K562 (cell line): Measurements from ENCODE around the gene SORCS2. TPM values are rescaled to one million over a fixed set of nuclear protein-coding genes. Genes with fewer than 3 reads are reported as not detected.

Experiments used
- ATAC-seq: fragments of 200-7000 bp; cut with Tn5 transposase; 3 replicates; pipeline ENCODE4 v1.9.1; 2020; ENCODE audit warnings: moderate library complexity
- BruUV-seq: library from RNA; stranded (reverse); fragments of 400-500 nt; replicated peaks from 2 replicates; lab custom pipeline; 2021; lab: Mats Ljungman, UMichigan
- CTCF ChIA-PET: fragments of 300-600 bp; formaldehyde crosslinking; extraction: SDS; loops from one replicate; lab custom pipeline; 2021; ENCODE audit warnings: low intra/inter-chr PET ratio; lab: Yijun Ruan, JAX
- POLR2A ChIA-PET: fragments of 300-600, 350-650 bp; sonication (Branson Sonifier 250); formaldehyde crosslinking; extraction: SDS; loops from one replicate; lab custom pipeline; 2021; ENCODE audit warnings: antibody characterized with exemption, inconsistent platforms; lab: Yijun Ruan, JAX
- DNase-seq, 4 experiments: peaks; one replicate each; pipeline versions ENCODE4 v3.0.0 to v3.0.0-alpha.2; 2011 to 2018; ENCODE audit warnings: low spot score in 3 of 4, mixed read lengths in 3 of 4; ENCODE audit errors: extremely low read depth in 1 of 4
- FAIRE-seq: peaks from 2 replicates; lab custom pipeline; 2011; peaks lifted over from hg19 to GRCh38; lab: Jason Lieb, UNC
- H2AFZ ChIP-seq: 2 replicates; pipeline ENCODE4 v1.6.0; 2011; ENCODE audit warnings: low read depth, low read length, control low read depth, inconsistent platforms
- H3K27ac ChIP-seq: fragments of 200-600 bp; 3 replicates; pipeline ENCODE4 v1.8.0; 2011; ENCODE audit warnings: low read depth, mild to moderate bottlenecking, control low read depth, inconsistent platforms, low read length, moderate library complexity, mixed read lengths; ENCODE audit errors: extremely low read depth
- H3K27me3 ChIP-seq, 2 experiments: fragments of 300-600 bp in 1 of 2; 2 replicates in 1 of 2; 3 replicates in 1 of 2; pipeline versions ENCODE4 v1.6.0 to v1.8.0; 2011; ENCODE audit warnings: inconsistent platforms in 2 of 2, low read length in 2 of 2, mild to moderate bottlenecking in 1 of 2, mixed read lengths in 1 of 2, moderate library complexity in 1 of 2; ENCODE audit not compliant: control insufficient read depth in 2 of 2, insufficient read depth in 2 of 2
- H3K36me3 ChIP-seq: fragments of 300-600 bp; 3 replicates; pipeline ENCODE4 v1.8.0; 2011; ENCODE audit warnings: mild to moderate bottlenecking, low read length, inconsistent platforms; ENCODE audit not compliant: control insufficient read depth, insufficient read depth
- H3K4me1 ChIP-seq, 2 experiments: fragments of 200-600 bp in 1 of 2; replicated peaks in 1 of 2; 2 replicates in 1 of 2; 3 replicates in 1 of 2; pipeline versions ENCODE4 v1.5.1 to v1.8.0; 2011; ENCODE audit warnings: inconsistent platforms in 2 of 2, low read length in 2 of 2, mild to moderate bottlenecking in 1 of 2, mixed read lengths in 1 of 2, moderate library complexity in 1 of 2; ENCODE audit not compliant: control insufficient read depth in 2 of 2, insufficient read depth in 2 of 2
- H3K4me2 ChIP-seq: 2 replicates; pipeline ENCODE4 v1.6.1; 2011; ENCODE audit warnings: low read length, control low read depth, inconsistent platforms, mixed read lengths; ENCODE audit not compliant: insufficient read depth
- H3K4me3 ChIP-seq: fragments of 200-600 bp; sonication (generic), shearing (Covaris generic); 2 replicates; pipeline ENCODE4 v1.5.1; 2016; ENCODE audit warnings: control low read depth, inconsistent platforms
- H3K79me2 ChIP-seq: fragments of 200-600 bp; 3 replicates; pipeline ENCODE4 v1.8.0; 2011; ENCODE audit warnings: low read length, inconsistent platforms; ENCODE audit not compliant: control insufficient read depth, insufficient read depth
- H3K9ac ChIP-seq, 2 experiments: 2 replicates each; pipeline versions ENCODE4 v1.6.0 to v1.6.1; 2011; ENCODE audit warnings: low read depth in 2 of 2, low read length in 2 of 2, control low read depth in 1 of 2, inconsistent platforms in 1 of 2, mild to moderate bottlenecking in 1 of 2, mixed read lengths in 1 of 2; ENCODE audit not compliant: insufficient read depth in 1 of 2
- H3K9me1 ChIP-seq: one replicate; pipeline ENCODE4 v1.6.0; 2011; ENCODE audit warnings: inconsistent platforms, mild to moderate bottlenecking, low read length, moderate library complexity; ENCODE audit not compliant: control insufficient read depth, insufficient read depth
- H3K9me3 ChIP-seq: replicated peaks from 2 replicates; pipeline ENCODE4 v1.5.1; 2011; ENCODE audit warnings: low read depth, low read length, inconsistent platforms; ENCODE audit not compliant: control insufficient read depth, insufficient read depth
- H4K20me1 ChIP-seq: replicated peaks from 2 replicates; pipeline ENCODE4 v1.6.1; 2011; ENCODE audit warnings: low read length, inconsistent platforms, mixed read lengths; ENCODE audit not compliant: control insufficient read depth, insufficient read depth
- KLF16 ChIP-seq: IDR thresholded peaks from 2 replicates; pipeline ENCODE4 v1.6.1; 2016; ENCODE audit warnings: antibody characterized with exemption
- NCOA4 ChIP-seq: fragments of 450-650 bp; IDR thresholded peaks from 2 replicates; pipeline ENCODE4 v1.6.1; 2018; ENCODE audit warnings: mild to moderate bottlenecking; ENCODE audit not compliant: partially characterized antibody
- ZNF354B ChIP-seq: fragments of 250-450 bp; sonication (Bioruptor Pico); IDR thresholded peaks from 2 replicates; pipeline ENCODE4 v1.4.0; 2020
- ZNF445 ChIP-seq: fragments of 250-450 bp; sonication (Bioruptor Pico); IDR thresholded peaks from 2 replicates; pipeline ENCODE4 v1.4.0; 2020; ENCODE audit warnings: low read depth, mild to moderate bottlenecking, moderate library complexity
- ZNF75A ChIP-seq: fragments of 450-650 bp; formaldehyde crosslinking; IDR thresholded peaks from 2 replicates; pipeline ENCODE4 v1.4.0; 2020; ENCODE audit warnings: mild to moderate bottlenecking
- WGBS: fragments of 100-300 bp; shearing (Covaris generic); methylation state at CpG from one replicate; pipeline ENCODE4 v1.1.6; 2016; ENCODE audit warnings: low coverage, mixed read lengths; ENCODE audit not compliant: insufficient coverage; ENCODE audit errors: missing lambda C conversion rate; 5-methylcytosine and 5-hydroxymethylcytosine counted together
- in situ Hi-C: fragments of 300-500 bp; cut with MboI; formaldehyde crosslinking; loops from 4 replicates; pipeline ENCODE4 v1.15.0; 2018; ENCODE audit warnings: inconsistent platforms, mixed read lengths
- intact Hi-C: fragments of 100-400 bp; cut with micrococcal nuclease; formaldehyde crosslinking; loops from 2 replicates; pipeline ENCODE4 v1.14.2; 2022
- polyA plus RNA-seq, 8 experiments: library from polyadenylated mRNA; depleted of rRNA in 4 of 8; stranded (reverse) in 5 of 8; unstranded in 3 of 8; fragments of >200 nt; fragmentation: Nextera tagmentation in 2 of 8; fragmentation: Illumina TruSeq in 1 of 8; extraction: Ambion mirVana in 2 of 8; extraction: Trizol in 1 of 8; gene quantifications; 2 replicates each; pipeline versions ENCODE4 v1.2.1 to v1.2.3, GENCODE V29; 2011 to 2014; ENCODE audit warnings: inconsistent platforms in 1 of 8, missing spikeins in 1 of 8
- total RNA-seq, 7 experiments: library from RNA; depleted of rRNA in 6 of 7; stranded (reverse); fragments of >200 nt in 6 of 7; fragmentation: Illumina TruSeq in 2 of 7; extraction: Trizol in 2 of 7; gene quantifications; 2 replicates each; pipeline versions ENCODE4 v1.2.1 to v1.2.3, GENCODE V29; 2011 to 2021; ENCODE audit warnings: low replicate concordance in 1 of 7
- TF ChIP-seq, protein P1 (sequence below): fragments of 450-650 bp; IDR thresholded peaks from 2 replicates; pipeline ENCODE4 v1.6.1; 2016; ENCODE audit warnings: mild to moderate bottlenecking, moderate library complexity

SORCS2 gene
- total and polyA plus RNA-seq, 9 of the 15 experiments (the other 6 are each of a cell fraction or from before 2014, with no cell fraction given) = not detected

DNA sequence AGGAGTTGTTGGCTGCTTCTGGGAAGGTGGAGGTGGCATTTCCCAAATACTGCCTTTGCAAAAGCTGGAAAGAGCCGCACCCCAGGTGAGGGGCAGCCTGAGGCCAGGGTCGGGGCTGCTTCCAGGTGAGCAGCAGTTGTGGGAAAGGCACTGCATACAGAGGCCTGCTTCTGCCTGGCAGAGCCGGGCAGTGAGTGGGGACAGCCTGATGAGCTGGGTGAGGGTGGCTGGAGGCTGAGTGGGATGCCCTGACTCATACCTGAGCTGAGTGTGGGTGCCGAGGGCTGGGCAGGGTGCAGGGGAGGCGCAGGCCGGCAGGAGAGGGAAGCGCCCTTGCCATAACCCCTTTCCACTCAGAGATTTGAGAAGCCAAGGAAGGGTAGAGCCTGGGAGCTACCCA is 248.9 kb downstream of the SORCS2 start:
- FAIRE-seq = no peak
- POLR2A ChIA-PET = no interaction called here
- in situ Hi-C loops = no loop called here

More for the DNA sequence above, 248.9 kb downstream of the SORCS2 start:
- Histone ChIP-seq H3K4me1 (no peaks in the 10 kb centered on the region), H3K4me2 (no peak overlapping the region), H4K20me1 (peaks cover 6% of the 10 kb centered on the region; the same call in 1 of the 2 replicates), H3K9me3 (no peaks in the 10 kb centered on the region), H3K27ac (no peak overlapping the region), H3K9ac (no peak overlapping the region), H3K27me3 (peaks cover 0 to 6% of the 10 kb centered on the region in 2 experiments; a peak in 1 of 5 replicates), H3K79me2 (no peaks in the 10 kb centered on the region), H3K9me1 (no peaks in the 10 kb centered on the region), H2AFZ (no peak overlapping the region), H3K36me3 (no peaks in the 10 kb centered on the region), H3K4me3 (no peak overlapping the region)
- intact Hi-C loops = no loop called here
- DNase-seq (no peak), ATAC-seq (no peak)
- CTCF ChIA-PET = no interaction called here
- TF ChIP-seq ZNF354B (CRISPR knock-in tag) (no peak), NCOA4 (no peak), KLF16 (no peak), ZNF75A (CRISPR knock-in tag) (no peak), ZNF445 (CRISPR knock-in tag) (no peak)
- TF ChIP-seq, protein P1, sequence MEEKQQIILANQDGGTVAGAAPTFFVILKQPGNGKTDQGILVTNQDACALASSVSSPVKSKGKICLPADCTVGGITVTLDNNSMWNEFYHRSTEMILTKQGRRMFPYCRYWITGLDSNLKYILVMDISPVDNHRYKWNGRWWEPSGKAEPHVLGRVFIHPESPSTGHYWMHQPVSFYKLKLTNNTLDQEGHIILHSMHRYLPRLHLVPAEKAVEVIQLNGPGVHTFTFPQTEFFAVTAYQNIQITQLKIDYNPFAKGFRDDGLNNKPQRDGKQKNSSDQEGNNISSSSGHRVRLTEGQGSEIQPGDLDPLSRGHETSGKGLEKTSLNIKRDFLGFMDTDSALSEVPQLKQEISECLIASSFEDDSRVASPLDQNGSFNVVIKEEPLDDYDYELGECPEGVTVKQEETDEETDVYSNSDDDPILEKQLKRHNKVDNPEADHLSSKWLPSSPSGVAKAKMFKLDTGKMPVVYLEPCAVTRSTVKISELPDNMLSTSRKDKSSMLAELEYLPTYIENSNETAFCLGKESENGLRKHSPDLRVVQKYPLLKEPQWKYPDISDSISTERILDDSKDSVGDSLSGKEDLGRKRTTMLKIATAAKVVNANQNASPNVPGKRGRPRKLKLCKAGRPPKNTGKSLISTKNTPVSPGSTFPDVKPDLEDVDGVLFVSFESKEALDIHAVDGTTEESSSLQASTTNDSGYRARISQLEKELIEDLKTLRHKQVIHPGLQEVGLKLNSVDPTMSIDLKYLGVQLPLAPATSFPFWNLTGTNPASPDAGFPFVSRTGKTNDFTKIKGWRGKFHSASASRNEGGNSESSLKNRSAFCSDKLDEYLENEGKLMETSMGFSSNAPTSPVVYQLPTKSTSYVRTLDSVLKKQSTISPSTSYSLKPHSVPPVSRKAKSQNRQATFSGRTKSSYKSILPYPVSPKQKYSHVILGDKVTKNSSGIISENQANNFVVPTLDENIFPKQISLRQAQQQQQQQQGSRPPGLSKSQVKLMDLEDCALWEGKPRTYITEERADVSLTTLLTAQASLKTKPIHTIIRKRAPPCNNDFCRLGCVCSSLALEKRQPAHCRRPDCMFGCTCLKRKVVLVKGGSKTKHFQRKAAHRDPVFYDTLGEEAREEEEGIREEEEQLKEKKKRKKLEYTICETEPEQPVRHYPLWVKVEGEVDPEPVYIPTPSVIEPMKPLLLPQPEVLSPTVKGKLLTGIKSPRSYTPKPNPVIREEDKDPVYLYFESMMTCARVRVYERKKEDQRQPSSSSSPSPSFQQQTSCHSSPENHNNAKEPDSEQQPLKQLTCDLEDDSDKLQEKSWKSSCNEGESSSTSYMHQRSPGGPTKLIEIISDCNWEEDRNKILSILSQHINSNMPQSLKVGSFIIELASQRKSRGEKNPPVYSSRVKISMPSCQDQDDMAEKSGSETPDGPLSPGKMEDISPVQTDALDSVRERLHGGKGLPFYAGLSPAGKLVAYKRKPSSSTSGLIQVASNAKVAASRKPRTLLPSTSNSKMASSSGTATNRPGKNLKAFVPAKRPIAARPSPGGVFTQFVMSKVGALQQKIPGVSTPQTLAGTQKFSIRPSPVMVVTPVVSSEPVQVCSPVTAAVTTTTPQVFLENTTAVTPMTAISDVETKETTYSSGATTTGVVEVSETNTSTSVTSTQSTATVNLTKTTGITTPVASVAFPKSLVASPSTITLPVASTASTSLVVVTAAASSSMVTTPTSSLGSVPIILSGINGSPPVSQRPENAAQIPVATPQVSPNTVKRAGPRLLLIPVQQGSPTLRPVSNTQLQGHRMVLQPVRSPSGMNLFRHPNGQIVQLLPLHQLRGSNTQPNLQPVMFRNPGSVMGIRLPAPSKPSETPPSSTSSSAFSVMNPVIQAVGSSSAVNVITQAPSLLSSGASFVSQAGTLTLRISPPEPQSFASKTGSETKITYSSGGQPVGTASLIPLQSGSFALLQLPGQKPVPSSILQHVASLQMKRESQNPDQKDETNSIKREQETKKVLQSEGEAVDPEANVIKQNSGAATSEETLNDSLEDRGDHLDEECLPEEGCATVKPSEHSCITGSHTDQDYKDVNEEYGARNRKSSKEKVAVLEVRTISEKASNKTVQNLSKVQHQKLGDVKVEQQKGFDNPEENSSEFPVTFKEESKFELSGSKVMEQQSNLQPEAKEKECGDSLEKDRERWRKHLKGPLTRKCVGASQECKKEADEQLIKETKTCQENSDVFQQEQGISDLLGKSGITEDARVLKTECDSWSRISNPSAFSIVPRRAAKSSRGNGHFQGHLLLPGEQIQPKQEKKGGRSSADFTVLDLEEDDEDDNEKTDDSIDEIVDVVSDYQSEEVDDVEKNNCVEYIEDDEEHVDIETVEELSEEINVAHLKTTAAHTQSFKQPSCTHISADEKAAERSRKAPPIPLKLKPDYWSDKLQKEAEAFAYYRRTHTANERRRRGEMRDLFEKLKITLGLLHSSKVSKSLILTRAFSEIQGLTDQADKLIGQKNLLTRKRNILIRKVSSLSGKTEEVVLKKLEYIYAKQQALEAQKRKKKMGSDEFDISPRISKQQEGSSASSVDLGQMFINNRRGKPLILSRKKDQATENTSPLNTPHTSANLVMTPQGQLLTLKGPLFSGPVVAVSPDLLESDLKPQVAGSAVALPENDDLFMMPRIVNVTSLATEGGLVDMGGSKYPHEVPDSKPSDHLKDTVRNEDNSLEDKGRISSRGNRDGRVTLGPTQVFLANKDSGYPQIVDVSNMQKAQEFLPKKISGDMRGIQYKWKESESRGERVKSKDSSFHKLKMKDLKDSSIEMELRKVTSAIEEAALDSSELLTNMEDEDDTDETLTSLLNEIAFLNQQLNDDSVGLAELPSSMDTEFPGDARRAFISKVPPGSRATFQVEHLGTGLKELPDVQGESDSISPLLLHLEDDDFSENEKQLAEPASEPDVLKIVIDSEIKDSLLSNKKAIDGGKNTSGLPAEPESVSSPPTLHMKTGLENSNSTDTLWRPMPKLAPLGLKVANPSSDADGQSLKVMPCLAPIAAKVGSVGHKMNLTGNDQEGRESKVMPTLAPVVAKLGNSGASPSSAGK = no peak
- WGBS = 4% methylated on average over 7 of the region's 7 CpGs
- BruUV-seq = no TSS peak
